Activated CD8-positive, alpha-beta memory T cell treated with anti-CD3 and anti-CD28 coated beads, Interleukin-2, amount 50 U/mL, for 1 hour (primary cell): ENCODE data around the gene KRTAP5-9.
"Not testable (repeated sequence)": the region's sequence is repeated elsewhere in the genome, so short reads cannot be mapped to it uniquely, and the experiment has no call there.

Source experiments
- DNase-seq: peaks from one replicate; pipeline ENCODE4 v3.0.0-alpha.2; 2020; ENCODE audit errors: extremely low read depth

Gene KRTAP5-9

GRCh38 chr11:71582969-71583368 is 34.7 kb downstream of the KRTAP5-9 start:
- not testable (repeated sequence) for DNase-seq

DNA sequence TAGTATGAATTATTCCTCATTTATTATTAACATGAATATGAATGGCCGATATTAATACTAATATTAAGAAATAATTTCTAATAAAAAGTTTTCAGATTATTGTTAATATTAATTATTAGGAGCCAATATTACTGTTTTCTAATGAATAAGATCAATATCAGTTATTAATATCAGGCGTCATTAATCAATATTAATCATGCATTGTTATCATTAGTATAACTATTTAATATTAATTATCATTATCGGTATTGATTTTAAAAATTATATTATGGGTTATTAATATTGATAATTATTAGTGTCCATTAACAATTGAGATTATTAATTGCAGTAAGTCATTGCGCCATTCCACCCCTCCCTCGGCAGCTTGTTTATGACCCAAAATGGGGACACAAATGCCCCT is 37.5 kb downstream of the KRTAP5-9 start:
- DNase-seq: not testable (repeated sequence)

- DNase-seq: not testable (repeated sequence)
Observed at GRCh38 chr11:71588314-71588713, 40.1 kb downstream of the KRTAP5-9 start.

DNA sequence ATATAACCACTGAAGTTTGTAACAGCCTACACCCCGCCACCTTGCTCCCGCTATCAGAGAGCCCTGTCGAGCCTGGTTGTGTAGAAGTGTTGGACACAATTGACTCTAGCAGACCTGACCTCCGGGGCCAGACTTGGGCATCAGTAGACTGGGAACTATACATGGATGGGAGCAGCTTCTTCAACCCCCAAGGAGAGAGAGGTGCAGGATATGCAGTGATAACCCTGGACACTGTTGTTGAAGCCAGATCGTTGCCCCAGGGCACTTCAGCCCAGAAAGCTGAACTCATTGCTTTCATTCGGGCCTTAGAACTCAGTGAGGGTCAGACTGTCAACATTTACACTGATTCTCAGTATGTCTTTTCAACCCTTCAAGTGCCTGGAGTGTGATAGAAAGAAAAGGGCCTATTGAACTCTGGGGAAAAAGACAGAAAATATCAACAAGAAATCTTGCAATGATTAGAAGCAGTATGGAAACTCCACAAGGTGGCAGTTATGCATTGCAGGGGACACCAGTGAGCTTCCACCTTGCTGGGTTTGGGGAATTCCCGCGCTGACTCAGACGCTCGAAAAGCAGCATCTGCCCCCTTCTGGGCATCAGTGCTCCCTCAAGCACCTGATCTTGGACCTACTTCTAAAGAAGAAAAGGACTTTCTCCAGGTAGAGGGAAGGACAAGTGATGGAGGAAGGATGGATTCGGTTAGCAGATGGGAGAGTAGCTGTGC is 40.8 kb downstream of the KRTAP5-9 start:
- DNase-seq: not testable (repeated sequence)

DNA sequence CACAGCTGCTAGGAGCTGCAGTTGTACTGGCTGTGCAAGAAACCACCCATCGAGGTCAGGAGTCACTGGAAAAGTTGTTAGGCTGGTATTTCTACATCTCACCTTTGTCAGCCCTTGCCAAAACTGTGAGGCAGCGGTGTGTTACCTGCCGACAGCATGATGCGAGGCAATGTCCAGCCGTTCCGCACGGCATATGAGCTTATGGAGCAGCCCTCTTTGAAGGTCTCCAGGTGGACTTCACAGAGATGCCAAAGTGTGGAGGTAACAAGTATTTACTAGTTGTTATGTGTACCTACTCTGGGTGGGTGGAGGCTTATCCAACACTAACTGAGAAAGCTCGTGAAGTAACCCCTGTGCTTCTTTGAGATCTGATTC is 41.3 kb downstream of the KRTAP5-9 start:
- not testable (repeated sequence) for DNase-seq
